ENCODE measurements around the gene LACTBL1. TPM values are rescaled to one million over a fixed set of nuclear protein-coding genes. Genes with fewer than 3 reads are reported as not detected.
"Not testable (repeated sequence)": the region's sequence is repeated elsewhere in the genome, so short reads cannot be mapped to it uniquely, and the experiment has no call there.

Gene LACTBL1
- polyA plus RNA-seq, 1 experiment = not detected

- DNase-seq (ENCODE audit: low read depth) = no peak
- Histone ChIP-seq H3K4me3 (ENCODE audit: low read depth, low read length) (no peak overlapping the region), H3K27me3 (ENCODE audit: control insufficient read depth, insufficient read depth, low read length) (peaks cover 17% of the 10 kb centered on the region), H3K36me3 (ENCODE audit: control insufficient read depth, insufficient read depth, low read length) (no peaks in the 10 kb centered on the region)
- TF ChIP-seq, protein P1, sequence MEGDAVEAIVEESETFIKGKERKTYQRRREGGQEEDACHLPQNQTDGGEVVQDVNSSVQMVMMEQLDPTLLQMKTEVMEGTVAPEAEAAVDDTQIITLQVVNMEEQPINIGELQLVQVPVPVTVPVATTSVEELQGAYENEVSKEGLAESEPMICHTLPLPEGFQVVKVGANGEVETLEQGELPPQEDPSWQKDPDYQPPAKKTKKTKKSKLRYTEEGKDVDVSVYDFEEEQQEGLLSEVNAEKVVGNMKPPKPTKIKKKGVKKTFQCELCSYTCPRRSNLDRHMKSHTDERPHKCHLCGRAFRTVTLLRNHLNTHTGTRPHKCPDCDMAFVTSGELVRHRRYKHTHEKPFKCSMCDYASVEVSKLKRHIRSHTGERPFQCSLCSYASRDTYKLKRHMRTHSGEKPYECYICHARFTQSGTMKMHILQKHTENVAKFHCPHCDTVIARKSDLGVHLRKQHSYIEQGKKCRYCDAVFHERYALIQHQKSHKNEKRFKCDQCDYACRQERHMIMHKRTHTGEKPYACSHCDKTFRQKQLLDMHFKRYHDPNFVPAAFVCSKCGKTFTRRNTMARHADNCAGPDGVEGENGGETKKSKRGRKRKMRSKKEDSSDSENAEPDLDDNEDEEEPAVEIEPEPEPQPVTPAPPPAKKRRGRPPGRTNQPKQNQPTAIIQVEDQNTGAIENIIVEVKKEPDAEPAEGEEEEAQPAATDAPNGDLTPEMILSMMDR (IDR thresholded peaks at IDR 0.05; ENCODE audit: insufficient read depth, low read depth, low read length) = no peak
- POLR2A ChIA-PET = no interaction called here
- CTCF ChIA-PET = interaction anchor here (1.2 kb wide), 2 partner anchors 18 to 22 kb away, joined by 3 read pairs; no protein-coding TSS in a partner anchor
These were observed 20.0 kb downstream of the LACTBL1 start for GRCh38 chr1:22952694-22953056.

- peaks cover 17% of the 10 kb centered on the region for H3K27me3 ChIP-seq (ENCODE audit: control insufficient read depth, insufficient read depth, low read length)
- ChIA-PET POLR2A (no interaction called here), CTCF (interaction anchor here (1.2 to 1.4 kb wide), 2 partner anchors 12 to 19 kb away, joined by 3 to 7 read pairs; no protein-coding TSS in a partner anchor)
These were observed 20.9 kb downstream of the LACTBL1 start for GRCh38 chr1:22951796-22952195.

GRCh38 chr1:22949822-22950331 lies 22.8 kb downstream of the LACTBL1 start:
- Histone ChIP-seq H3K27me3 (ENCODE audit: control insufficient read depth, insufficient read depth, low read length) (peaks cover 12% of the 10 kb centered on the region), H3K4me3 (ENCODE audit: low read depth, low read length) (no peak overlapping the region), H3K36me3 (ENCODE audit: control insufficient read depth, insufficient read depth, low read length) (no peaks in the 10 kb centered on the region)
- TF ChIP-seq, protein P1 (IDR thresholded peaks at IDR 0.05; ENCODE audit: insufficient read depth, low read depth, low read length) = no peak
- ChIA-PET CTCF (interaction anchor here (0.8 to 1.9 kb wide), 3 partner anchors 14 to 22 kb away, joined by 3 to 11 read pairs (median 3); no protein-coding TSS in a partner anchor), POLR2A (no interaction called here)
- no peak for DNase-seq (ENCODE audit: low read depth)

More at GRCh38 chr1:22951796-22952195, 20.9 kb downstream of the LACTBL1 start:
- no peak for DNase-seq (ENCODE audit: low read depth)
- H3K36me3 ChIP-seq (ENCODE audit: control insufficient read depth, insufficient read depth, low read length) = no peaks in the 10 kb centered on the region
- H3K4me3 ChIP-seq (ENCODE audit: low read depth, low read length) = no peak overlapping the region
- TF ChIP-seq, protein P1 (IDR thresholded peaks at IDR 0.05; ENCODE audit: insufficient read depth, low read depth, low read length) = no peak

- POLR2A ChIA-PET = not testable (repeated sequence)
These were observed 27.5 kb downstream of the LACTBL1 start for GRCh38 chr1:22945171-22945570.

DNA sequence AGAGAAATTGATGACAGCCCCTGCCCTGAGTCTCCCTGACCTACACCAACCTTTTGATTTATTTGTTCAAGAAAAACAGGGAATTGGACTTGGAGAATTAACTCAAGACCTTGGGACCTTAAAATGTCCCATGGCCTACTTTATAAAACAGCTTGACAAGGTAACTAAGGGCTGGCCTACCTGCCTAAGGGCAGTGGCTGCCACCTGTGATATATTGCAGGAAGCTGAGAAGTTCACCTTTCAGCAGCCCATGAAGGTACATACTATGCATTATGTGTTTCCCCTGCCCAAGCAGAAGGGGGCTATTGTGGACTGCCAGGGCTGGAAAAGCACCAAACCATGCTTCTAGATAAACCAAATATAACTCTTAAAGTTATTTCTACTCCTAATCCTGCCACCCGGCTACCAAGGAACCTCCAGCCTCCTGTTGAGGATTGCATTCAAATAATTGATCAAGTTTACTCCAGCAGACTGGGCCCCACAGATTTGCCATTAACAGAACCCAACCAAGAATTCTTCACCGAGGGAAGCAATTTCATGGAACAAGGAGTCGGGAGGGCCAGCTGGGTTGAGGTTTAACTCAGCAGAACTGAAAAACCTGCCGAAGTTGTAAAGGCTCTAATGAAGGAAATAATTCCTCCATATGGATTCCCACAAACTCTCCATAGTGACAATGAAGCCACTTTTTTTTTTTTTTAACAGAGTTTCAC lies 28.2 kb downstream of the LACTBL1 start:
- Histone ChIP-seq H3K36me3 (ENCODE audit: control insufficient read depth, insufficient read depth, low read length) (no peaks in the 10 kb centered on the region), H3K4me3 (ENCODE audit: low read depth, low read length) (no peak overlapping the region), H3K27me3 (ENCODE audit: control insufficient read depth, insufficient read depth, low read length) (peaks cover 8% of the 10 kb centered on the region)
- ChIA-PET CTCF (interaction anchor here (1.9 kb wide), 1 partner anchor 14 kb away, joined by 4 read pairs; no protein-coding TSS in a partner anchor), POLR2A (no interaction called here)
- DNase-seq (ENCODE audit: low read depth) = no peak
- TF ChIP-seq, protein P1 (IDR thresholded peaks at IDR 0.05; ENCODE audit: insufficient read depth, low read depth, low read length) = no peak

More at GRCh38 chr1:22945171-22945570, 27.5 kb downstream of the LACTBL1 start:
- H3K4me3 ChIP-seq (ENCODE audit: low read depth, low read length); H3K27me3 ChIP-seq (ENCODE audit: control insufficient read depth, insufficient read depth, low read length); H3K36me3 ChIP-seq (ENCODE audit: control insufficient read depth, insufficient read depth, low read length); DNase-seq (ENCODE audit: low read depth): not testable (repeated sequence)
- CTCF ChIA-PET = interaction anchor here (1.9 kb wide), 1 partner anchor 15 kb away, joined by 4 read pairs; no protein-coding TSS in a partner anchor
